ENCODE data around the gene LRFN4.

GRCh38 chr11:66815646-66816045 lies 41.2 kb upstream of the LRFN4 start:
- no peak for TF ChIP-seq KDM1A (IDR thresholded peaks at IDR 0.05; ENCODE audit: borderline replicate concordance)
- TF ChIP-seq PBX3 (IDR thresholded peaks at IDR 0.05; ENCODE audit: insufficient replicate concordance, low read depth, low read length) = no peak
- TF ChIP-seq POLR2A (IDR thresholded peaks at IDR 0.05; ENCODE audit: low read depth, low read length) = no peak
- no peak for TF ChIP-seq CEBPB (IDR thresholded peaks at IDR 0.05; ENCODE audit: borderline replicate concordance in 1 of 2, low read depth in 2 of 2, low read length in 2 of 2)
- TF ChIP-seq POLR2AphosphoS5 (IDR thresholded peaks at IDR 0.05; ENCODE audit: low read length) = no peak
- TF ChIP-seq CTCF (IDR thresholded peaks at IDR 0.05 in 2 of 3, conservative IDR thresholded peaks at IDR 0.05 in 1 of 3; ENCODE audit: control insufficient read depth in 2 of 3, extremely low read depth in 1 of 3, insufficient read depth in 1 of 3, low read depth in 3 of 3, low read length in 3 of 3) = no peak
- TF ChIP-seq SMAD1 (IDR thresholded peaks at IDR 0.05; ENCODE audit: low read depth, partially characterized antibody) = no peak
- no peak for TF ChIP-seq NFIC (IDR thresholded peaks at IDR 0.05; ENCODE audit: low read depth, low read length)
- no peak for TF ChIP-seq MLLT1 (IDR thresholded peaks at IDR 0.05)
- TF ChIP-seq BRCA1 (IDR thresholded peaks at IDR 0.05; ENCODE audit: low read depth, low read length) = no peak
- TF ChIP-seq POLR2AphosphoS2 (IDR thresholded peaks at IDR 0.05; ENCODE audit: low read depth, low read length) = no peak
- no peak for TF ChIP-seq CBX3 (IDR thresholded peaks at IDR 0.05; ENCODE audit: borderline replicate concordance, low read depth)
- TF ChIP-seq GABPA (IDR thresholded peaks at IDR 0.05; ENCODE audit: low read depth) = no peak
- TF ChIP-seq FOS (IDR thresholded peaks at IDR 0.05; ENCODE audit: borderline replicate concordance, extremely low read depth, insufficient read length) = no peak
